MCF 10A (cell line): ENCODE measurements around the gene USP10. TPM values are rescaled to one million over a fixed set of nuclear protein-coding genes. Genes with fewer than 3 reads are reported as not detected.

Experiments used
- BruUV-seq: library from RNA; stranded (reverse); fragments of 400-500 nt; replicated peaks from 2 replicates; lab custom pipeline; 2021; lab: Mats Ljungman, UMichigan
- CTCF ChIA-PET: fragments of 300-600 bp; sonication (Branson Sonifier 250); formaldehyde crosslinking; extraction: SDS; loops from one replicate; lab custom pipeline; 2021; ENCODE audit warnings: antibody characterized with exemption, inconsistent platforms; lab: Yijun Ruan, JAX
- POLR2A ChIA-PET: fragments of 300-600, 350-650 bp; sonication (Branson Sonifier 250); formaldehyde crosslinking; extraction: SDS; loops from one replicate; lab custom pipeline; 2020; ENCODE audit warnings: antibody characterized with exemption, inconsistent platforms; lab: Yijun Ruan, JAX
- DNase-seq: peaks from one replicate; pipeline ENCODE4 v3.0.0-alpha.2; 2018; ENCODE audit not compliant: unreplicated experiment
- H3K27ac Mint-ChIP-seq: one replicate; pipeline ENCODE4 v1.8.0; 2022; ENCODE audit warnings: mild to moderate bottlenecking, low read depth, mixed read lengths; ENCODE audit not compliant: unreplicated experiment
- H3K27me3 Mint-ChIP-seq: one replicate; pipeline ENCODE4 v1.8.0; 2022; ENCODE audit warnings: mixed read lengths; ENCODE audit not compliant: insufficient read depth, unreplicated experiment
- H3K36me3 Mint-ChIP-seq: one replicate; pipeline ENCODE4 v1.8.0; 2022; ENCODE audit warnings: mild to moderate bottlenecking, moderate library complexity, mixed read lengths; ENCODE audit not compliant: insufficient read depth, unreplicated experiment
- H3K4me1 Mint-ChIP-seq: one replicate; pipeline ENCODE4 v1.8.0; 2022; ENCODE audit warnings: mixed read lengths; ENCODE audit not compliant: insufficient read depth, unreplicated experiment
- H3K4me3 Mint-ChIP-seq: one replicate; pipeline ENCODE4 v1.8.0; 2022; ENCODE audit warnings: mild to moderate bottlenecking, moderate library complexity, mixed read lengths; ENCODE audit not compliant: unreplicated experiment
- H3K9me3 Mint-ChIP-seq: one replicate; pipeline ENCODE4 v1.8.0; 2022; ENCODE audit warnings: mixed read lengths; ENCODE audit not compliant: unreplicated experiment
- CTCF ChIP-seq: fragments of 200-600 bp; IDR thresholded peaks from one replicate; pipeline ENCODE4 v1.8.0; 2022; ENCODE audit warnings: antibody characterized with exemption, mild to moderate bottlenecking; ENCODE audit not compliant: unreplicated experiment
- intact Hi-C: fragments of 100-400 bp; cut with micrococcal nuclease; formaldehyde crosslinking; loops from 2 replicates; pipeline ENCODE4 v1.14.1; 2022
- total RNA-seq: library from RNA; stranded (reverse); gene quantifications from 2 replicates; pipeline ENCODE4 v1.2.3, GENCODE V29; 2022

Gene USP10
- total RNA-seq, 1 experiment from 2014 or later = 129 TPM

DNA sequence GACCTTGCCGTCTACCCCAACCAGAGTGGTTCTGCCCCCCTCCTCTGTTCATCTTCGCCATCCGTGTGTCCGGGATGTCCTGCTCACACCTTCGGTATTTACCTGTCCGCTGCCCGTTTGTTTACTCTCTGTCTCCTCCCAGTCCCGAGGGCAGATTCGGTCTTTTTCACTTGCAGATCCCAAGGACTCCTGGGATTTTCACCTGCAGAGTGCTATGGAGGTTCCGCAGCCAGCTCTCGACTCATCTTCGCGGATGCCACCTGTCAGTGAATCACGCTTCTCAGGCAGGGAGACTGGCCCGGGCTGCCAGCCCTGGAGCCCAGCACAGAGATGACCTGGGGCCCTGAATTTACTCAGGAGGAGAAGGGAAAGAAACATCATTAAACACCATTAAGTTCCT is 128.1 kb downstream of the USP10 start:
- no peaks in the 10 kb centered on the region for H3K36me3 Mint-ChIP-seq
- H3K27me3 Mint-ChIP-seq = no peaks in the 10 kb centered on the region
- no TSS peak for BruUV-seq
- DNase-seq = no peak
- H3K27ac Mint-ChIP-seq = no peak overlapping the region
- no peaks in the 10 kb centered on the region for H3K9me3 Mint-ChIP-seq
- intact Hi-C loops = no loop called here
- TF ChIP-seq CTCF = no peak
- CTCF ChIA-PET = no interaction called here
- peaks cover 6% of the 10 kb centered on the region for H3K4me1 Mint-ChIP-seq
- POLR2A ChIA-PET = no interaction called here
- H3K4me3 Mint-ChIP-seq = no peak overlapping the region

- no peak for TF ChIP-seq CTCF
- Mint-ChIP-seq H3K36me3 (no peaks in the 10 kb centered on the region), H3K4me1 (peaks cover 6% of the 10 kb centered on the region), H3K27ac (no peak overlapping the region), H3K4me3 (no peak overlapping the region), H3K9me3 (no peaks in the 10 kb centered on the region), H3K27me3 (no peaks in the 10 kb centered on the region)
- no peak for DNase-seq
- intact Hi-C loops = no loop called here
- POLR2A ChIA-PET = no interaction called here
- no TSS peak for BruUV-seq
- CTCF ChIA-PET = no interaction called here
Measured at GRCh38 chr16:84828322-84828721, 128.5 kb downstream of the USP10 start.

Other genes starting within 250 kb of the USP10 start
- 62.3 and 66.8 TPM in 2 replicates for gene MEAK7, start 195.3 kb upstream of the USP10 start, total RNA-seq
- gene COTL1, start 81.9 kb upstream of the USP10 start, total RNA-seq = 151 and 269 TPM in 2 replicates
- 38.4 and 41.9 TPM in 2 replicates for gene KLHL36, start 51.5 kb upstream of the USP10 start, total RNA-seq
- 0.28 TPM in 1 of 2 replicates, not detected in the other for gene CRISPLD2, start 120.0 kb downstream of the USP10 start, total RNA-seq